ENCODE data around the gene CAV3.

GRCh38 chr3:8794247-8794646 is 60.6 kb downstream of the CAV3 start:
- TF ChIP-seq POLR2AphosphoS5 (IDR thresholded peaks at IDR 0.05), result no peak
- TF ChIP-seq, protein P1, sequence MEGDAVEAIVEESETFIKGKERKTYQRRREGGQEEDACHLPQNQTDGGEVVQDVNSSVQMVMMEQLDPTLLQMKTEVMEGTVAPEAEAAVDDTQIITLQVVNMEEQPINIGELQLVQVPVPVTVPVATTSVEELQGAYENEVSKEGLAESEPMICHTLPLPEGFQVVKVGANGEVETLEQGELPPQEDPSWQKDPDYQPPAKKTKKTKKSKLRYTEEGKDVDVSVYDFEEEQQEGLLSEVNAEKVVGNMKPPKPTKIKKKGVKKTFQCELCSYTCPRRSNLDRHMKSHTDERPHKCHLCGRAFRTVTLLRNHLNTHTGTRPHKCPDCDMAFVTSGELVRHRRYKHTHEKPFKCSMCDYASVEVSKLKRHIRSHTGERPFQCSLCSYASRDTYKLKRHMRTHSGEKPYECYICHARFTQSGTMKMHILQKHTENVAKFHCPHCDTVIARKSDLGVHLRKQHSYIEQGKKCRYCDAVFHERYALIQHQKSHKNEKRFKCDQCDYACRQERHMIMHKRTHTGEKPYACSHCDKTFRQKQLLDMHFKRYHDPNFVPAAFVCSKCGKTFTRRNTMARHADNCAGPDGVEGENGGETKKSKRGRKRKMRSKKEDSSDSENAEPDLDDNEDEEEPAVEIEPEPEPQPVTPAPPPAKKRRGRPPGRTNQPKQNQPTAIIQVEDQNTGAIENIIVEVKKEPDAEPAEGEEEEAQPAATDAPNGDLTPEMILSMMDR (IDR thresholded peaks at IDR 0.05), result no peak
